Limb (tissue), 2 donors: ENCODE measurements around the gene LHX6.

Source experiments
- DNase-seq, 2 donors: peaks; one replicate each; pipeline ENCODE4 v3.0.0-alpha.2; 2016; ENCODE audit errors: extremely low spot score in 2 of 2

Gene LHX6

GRCh38 chr9:122192261-122192875 lies 36.4 kb downstream of the LHX6 start:
- DNase-seq = no peak

- no peak for DNase-seq
Measured at GRCh38 chr9:122191584-122191983, 37.2 kb downstream of the LHX6 start.

GRCh38 chr9:122190597-122191381 lies 38.0 kb downstream of the LHX6 start:
- no peak for DNase-seq

- no peak for DNase-seq
Measured at GRCh38 chr9:122188369-122188768, 40.4 kb downstream of the LHX6 start.

GRCh38 chr9:122186777-122187470 lies 41.8 kb downstream of the LHX6 start:
- no peak for DNase-seq

- no peak for DNase-seq
Measured at GRCh38 chr9:122186301-122186700, 42.5 kb downstream of the LHX6 start.

GRCh38 chr9:122184551-122184950 lies 44.2 kb downstream of the LHX6 start:
- no peak for DNase-seq

- DNase-seq = no peak
Measured at GRCh38 chr9:122183501-122183900, 45.3 kb downstream of the LHX6 start.

GRCh38 chr9:122180633-122181032 lies 48.1 kb downstream of the LHX6 start:
- no peak for DNase-seq

- no peak for DNase-seq
Measured at GRCh38 chr9:122179690-122180074, 49.1 kb downstream of the LHX6 start.

- DNase-seq = no peak
Measured at GRCh38 chr9:122179054-122179689, 49.6 kb downstream of the LHX6 start.

GRCh38 chr9:122176916-122177315 lies 51.8 kb downstream of the LHX6 start:
- no peak for DNase-seq

- no peak for DNase-seq
Measured at GRCh38 chr9:122173670-122174069, 55.1 kb downstream of the LHX6 start.

GRCh38 chr9:122172131-122172530 lies 56.6 kb downstream of the LHX6 start:
- no peak for DNase-seq

GRCh38 chr9:122168356-122168755 lies 60.4 kb downstream of the LHX6 start:
- no peak for DNase-seq

- DNase-seq = no peak
Measured at GRCh38 chr9:122164286-122164685, 64.5 kb downstream of the LHX6 start.

GRCh38 chr9:122162415-122162814 lies 66.3 kb downstream of the LHX6 start:
- DNase-seq = no peak

GRCh38 chr9:122159925-122160246 lies 68.9 kb downstream of the LHX6 start:
- DNase-seq = no peak

GRCh38 chr9:122159026-122159924 lies 69.5 kb downstream of the LHX6 start, which contains the start of the genes MORN5 and NDUFA8:
Gene MORN5 (plus strand): TSS chr9:122159908. CDS start chr9:122159973, 65 bp downstream.
Gene NDUFA8 (minus strand): TSS chr9:122159779. CDS start chr9:122159677, 102 bp downstream.
- peak; percentile 98 for DNase-seq

- no peak for DNase-seq
Measured at GRCh38 chr9:122158202-122158601, 70.6 kb downstream of the LHX6 start.

GRCh38 chr9:122155796-122156195 lies 73.0 kb downstream of the LHX6 start:
- no peak for DNase-seq
